ENCODE results near the gene GNPTG. TPM values are rescaled to one million over a fixed set of nuclear protein-coding genes. Genes with fewer than 3 reads are reported as not detected.

The GNPTG gene
- total RNA-seq, 1 experiment from 2014 or later: 29.4 TPM

DNA sequence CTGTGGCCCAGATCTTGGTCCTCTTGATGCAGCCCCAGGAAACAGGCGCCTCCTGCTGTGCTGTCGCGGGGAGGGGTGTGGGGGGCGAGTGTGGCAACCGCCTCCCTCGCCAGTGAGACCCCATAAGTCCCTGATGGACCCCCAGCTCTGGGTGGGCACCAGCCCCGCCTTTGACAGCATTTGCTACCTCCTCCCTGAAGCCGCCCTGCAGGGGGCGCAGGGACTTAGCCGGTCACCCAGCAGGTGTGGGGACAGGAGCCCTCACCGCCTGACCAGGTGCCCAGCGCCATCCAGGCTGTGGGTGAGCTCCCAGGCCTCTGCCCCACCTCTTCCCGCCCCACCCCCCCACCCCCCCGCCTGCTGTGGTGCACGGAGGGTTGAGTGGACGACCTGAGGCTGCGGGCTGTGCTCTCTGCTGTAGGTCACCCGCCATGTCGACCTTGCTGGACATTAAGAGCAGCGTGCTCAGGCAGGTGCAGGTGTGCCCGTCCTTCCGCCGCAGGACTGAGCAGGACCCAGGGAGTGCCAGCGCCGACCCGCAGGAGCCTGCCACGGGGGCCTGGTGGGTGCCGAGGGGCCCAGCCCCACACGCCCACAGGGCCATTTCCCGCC, 13.5 kb upstream of the GNPTG start:
- no CpG with 5 or more reads among the region's 30 CpGs for WGBS (ENCODE audit: extremely low coverage, insufficient read length, low lambda C conversion rate)
- Histone ChIP-seq H4K91ac (ENCODE audit: insufficient read length, low read depth, low read length) (no peak overlapping the region), H3K4me1 (ENCODE audit: insufficient read depth, low read length) (no peaks in the 10 kb centered on the region), H3K4ac (ENCODE audit: low read depth, low read length) (no peak overlapping the region), H2AFZ (ENCODE audit: low read length) (no peak overlapping the region), H4K20me1 (ENCODE audit: control insufficient read depth, insufficient read depth, insufficient read length) (no peaks in the 10 kb centered on the region), H3K79me2 (ENCODE audit: insufficient read depth, low read length) (no peaks in the 10 kb centered on the region), H3K56ac (ENCODE audit: insufficient read length, low read depth, low read length) (no peak overlapping the region), H3K18ac (ENCODE audit: insufficient read length, low read depth, low read length) (no peak overlapping the region), H2BK20ac (ENCODE audit: low read depth, low read length, poor library complexity, severe bottlenecking) (no peak overlapping the region), H2BK5ac (ENCODE audit: insufficient read length, low read length) (no peak overlapping the region), H4K8ac (replicated peaks; ENCODE audit: insufficient read length, low read depth, low read length) (no peak overlapping the region), H2BK15ac (ENCODE audit: low read depth, low read length) (no peak overlapping the region), H3K27me3 (ENCODE audit: insufficient read depth, low read length) (peaks cover 16% of the 10 kb centered on the region; the same call in 1 of the 2 replicates), H3K14ac (ENCODE audit: insufficient read depth, low read length) (no peak overlapping the region), H2BK12ac (ENCODE audit: insufficient read length, low read depth, low read length) (no peak overlapping the region), H3K79me1 (ENCODE audit: insufficient read depth, low read depth, low read length, poor library complexity, severe bottlenecking) (no peaks in the 10 kb centered on the region), H3K23me2 (ENCODE audit: insufficient read length, low read depth, low read length, poor library complexity, severe bottlenecking) (peaks cover 7% of the 10 kb centered on the region), H4K5ac (ENCODE audit: insufficient read length, low read depth, low read length) (no peak overlapping the region), H3K9ac (ENCODE audit: extremely low read depth, insufficient read length, low read length) (no peak overlapping the region), H3K27ac (ENCODE audit: insufficient read length, low read depth, low read length) (no peak overlapping the region), H3K4me2 (ENCODE audit: insufficient read depth, insufficient read length, low read length) (no peak overlapping the region), H3T11ph (ENCODE audit: low read length) (no peak overlapping the region), H3K23ac (ENCODE audit: insufficient read length, low read depth, low read length) (no peak overlapping the region), H3K9me3 (ENCODE audit: control insufficient read depth, low read depth, low read length) (no peaks in the 10 kb centered on the region), H2BK120ac (ENCODE audit: low read depth, low read length, poor library complexity, severe bottlenecking) (no peak overlapping the region), H2AK5ac (ENCODE audit: insufficient read length, low read length) (no peak overlapping the region)
- Mint-ChIP-seq H3K27ac (no peak overlapping the region), H3K27me3 (ENCODE audit: low read depth) (peaks cover 48% of the 10 kb centered on the region), H3K9me3 (no peaks in the 10 kb centered on the region), H3K4me1 (peaks cover 3 to 10% of the 10 kb centered on the region in 2 experiments), H3K36me3 (ENCODE audit: insufficient read depth in 1 of 3, low read depth in 3 of 3) (no peaks in the 10 kb centered on the region), H3K4me3 (no peak overlapping the region)
- DNase-seq: peak; percentile 67
- TF ChIP-seq, protein P1, sequence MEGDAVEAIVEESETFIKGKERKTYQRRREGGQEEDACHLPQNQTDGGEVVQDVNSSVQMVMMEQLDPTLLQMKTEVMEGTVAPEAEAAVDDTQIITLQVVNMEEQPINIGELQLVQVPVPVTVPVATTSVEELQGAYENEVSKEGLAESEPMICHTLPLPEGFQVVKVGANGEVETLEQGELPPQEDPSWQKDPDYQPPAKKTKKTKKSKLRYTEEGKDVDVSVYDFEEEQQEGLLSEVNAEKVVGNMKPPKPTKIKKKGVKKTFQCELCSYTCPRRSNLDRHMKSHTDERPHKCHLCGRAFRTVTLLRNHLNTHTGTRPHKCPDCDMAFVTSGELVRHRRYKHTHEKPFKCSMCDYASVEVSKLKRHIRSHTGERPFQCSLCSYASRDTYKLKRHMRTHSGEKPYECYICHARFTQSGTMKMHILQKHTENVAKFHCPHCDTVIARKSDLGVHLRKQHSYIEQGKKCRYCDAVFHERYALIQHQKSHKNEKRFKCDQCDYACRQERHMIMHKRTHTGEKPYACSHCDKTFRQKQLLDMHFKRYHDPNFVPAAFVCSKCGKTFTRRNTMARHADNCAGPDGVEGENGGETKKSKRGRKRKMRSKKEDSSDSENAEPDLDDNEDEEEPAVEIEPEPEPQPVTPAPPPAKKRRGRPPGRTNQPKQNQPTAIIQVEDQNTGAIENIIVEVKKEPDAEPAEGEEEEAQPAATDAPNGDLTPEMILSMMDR (conservative IDR thresholded peaks at IDR 0.05): peak; percentile 57
